GM18526 (cell line): ENCODE results near the gene TMEM205.

Experiments
- POLR2A ChIP-seq: IDR thresholded peaks from 3 replicates; pipeline ENCODE4 v1.6.1; 2011; ENCODE audit not compliant: insufficient read length; ENCODE audit errors: extremely low read depth

Gene TMEM205

GRCh38 chr19:11325544-11325943 is 20.5 kb downstream of the TMEM205 start:
- TF ChIP-seq POLR2A, result no peak

DNA sequence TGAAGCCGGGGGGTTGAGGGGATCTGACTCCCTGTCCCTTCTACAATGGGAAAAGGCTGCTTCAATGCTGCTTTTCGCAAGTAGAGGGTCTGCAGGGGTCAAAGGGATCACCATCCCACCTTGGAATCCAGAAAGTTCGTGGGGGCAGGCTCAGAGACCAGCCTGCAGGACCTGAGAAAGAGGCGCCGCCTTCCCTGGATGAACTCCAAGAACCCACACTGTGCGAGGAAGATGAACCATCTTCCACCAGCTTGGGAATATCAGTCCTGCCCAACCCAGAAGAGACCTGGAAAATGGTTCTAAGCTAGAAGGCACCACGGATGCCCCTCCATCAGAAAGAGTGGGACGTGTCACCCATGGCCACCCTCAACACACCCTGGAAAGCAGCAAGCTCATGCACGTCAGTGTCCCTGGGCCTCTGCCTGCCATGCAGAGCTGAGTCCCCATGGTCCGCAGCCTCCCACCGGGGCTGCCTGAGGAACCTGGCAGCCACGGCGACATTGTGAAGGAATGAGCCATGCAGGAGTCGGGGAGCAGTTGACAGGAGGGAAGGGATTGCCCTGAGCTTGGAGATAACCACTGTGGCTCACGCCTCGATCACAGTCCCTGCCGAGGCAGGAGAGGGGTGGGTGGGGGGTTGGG is 21.2 kb downstream of the TMEM205 start:
- TF ChIP-seq POLR2A, result no peak

GRCh38 chr19:11324079-11324661 is 21.9 kb downstream of the TMEM205 start:
- no peak for TF ChIP-seq POLR2A

- TF ChIP-seq POLR2A, result no peak
Measured at GRCh38 chr19:11323601-11324078, 22.4 kb downstream of the TMEM205 start.

DNA sequence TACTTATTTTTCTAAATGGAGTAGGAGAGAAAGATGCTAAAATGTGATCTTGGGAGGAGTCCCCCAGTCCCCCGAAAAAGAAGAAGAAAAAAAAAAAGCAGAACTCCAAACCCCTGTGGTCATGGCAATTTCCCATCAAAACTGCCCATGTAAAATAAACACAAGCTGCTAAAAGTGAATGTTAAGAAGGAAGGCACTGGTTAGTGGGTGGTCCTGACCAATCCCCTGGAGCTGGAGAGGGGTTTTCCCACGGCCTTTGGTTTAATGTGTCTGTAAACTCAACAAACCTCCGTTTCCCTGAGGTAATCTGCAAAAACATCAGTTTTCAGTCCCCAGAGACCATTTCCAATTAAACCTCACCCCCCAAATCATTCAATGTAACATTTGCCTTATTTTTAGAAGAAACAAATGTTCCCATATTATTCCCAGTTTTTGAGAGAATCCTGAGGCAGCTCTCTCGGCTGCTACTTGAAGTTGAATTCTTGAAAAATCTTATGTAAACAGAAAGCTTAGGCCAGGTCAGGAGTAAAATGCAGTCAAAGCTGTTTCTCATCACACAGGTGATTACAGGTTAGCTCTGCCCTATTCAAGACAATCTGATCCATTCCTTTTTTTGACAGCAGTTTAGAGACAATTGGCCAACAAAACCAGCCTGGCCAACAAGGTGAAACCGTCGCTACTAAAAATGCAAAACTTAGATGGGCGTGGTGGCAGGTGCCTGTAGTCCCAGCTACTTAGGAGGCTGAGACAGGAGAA is 23.6 kb downstream of the TMEM205 start:
- TF ChIP-seq POLR2A, result no peak

DNA sequence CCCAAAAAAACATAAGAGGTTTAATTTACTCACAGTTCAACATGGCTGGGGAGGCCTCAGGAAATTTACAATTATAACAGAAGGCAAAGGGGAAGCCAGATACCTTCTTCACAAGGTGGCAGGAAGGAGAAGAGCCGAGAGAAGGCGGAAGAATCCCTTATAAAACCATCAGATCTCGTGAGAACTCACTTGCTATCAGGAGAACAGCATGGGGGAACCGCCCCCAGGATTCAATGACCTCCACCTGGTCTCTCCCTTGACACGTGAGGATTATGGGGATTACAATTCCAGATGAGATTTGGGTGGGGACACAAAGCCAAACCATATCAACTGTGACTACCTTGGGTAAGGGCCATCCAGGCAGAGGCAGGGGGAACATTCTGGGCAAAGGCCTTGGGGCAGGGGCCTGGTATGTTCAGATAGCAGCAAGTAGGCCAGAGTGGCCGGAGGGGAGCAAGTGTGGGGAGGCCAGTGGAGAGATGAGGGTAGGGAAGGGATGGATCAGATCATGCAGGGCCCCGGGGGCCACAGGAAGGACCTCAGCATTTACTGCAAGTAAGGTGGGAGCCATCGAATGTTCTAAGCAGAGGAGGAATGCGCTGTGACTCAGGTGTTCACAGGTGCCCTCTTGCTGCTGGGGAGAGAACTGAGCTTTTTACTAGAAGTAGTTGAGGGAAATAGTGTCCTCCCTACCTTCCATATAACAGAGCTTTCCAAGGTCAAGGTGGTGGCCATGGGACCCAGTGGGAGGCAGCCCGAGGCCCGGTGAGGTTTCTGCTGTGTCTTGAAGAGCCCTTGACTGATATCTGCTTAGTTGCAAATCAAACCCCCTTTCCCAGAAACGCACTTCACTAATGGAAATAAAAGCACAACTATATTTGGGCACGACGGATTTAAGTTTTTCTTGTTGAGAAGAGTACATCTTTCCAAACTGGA is 24.6 kb downstream of the TMEM205 start:
- TF ChIP-seq POLR2A, result no peak

GRCh38 chr19:11306337-11306736 is 39.7 kb downstream of the TMEM205 start:
- no peak for TF ChIP-seq POLR2A

- no peak for TF ChIP-seq POLR2A
Measured at GRCh38 chr19:11304936-11305335, 41.1 kb downstream of the TMEM205 start.

GRCh38 chr19:11300811-11301120 is 45.3 kb downstream of the TMEM205 start:
- no peak for TF ChIP-seq POLR2A

DNA sequence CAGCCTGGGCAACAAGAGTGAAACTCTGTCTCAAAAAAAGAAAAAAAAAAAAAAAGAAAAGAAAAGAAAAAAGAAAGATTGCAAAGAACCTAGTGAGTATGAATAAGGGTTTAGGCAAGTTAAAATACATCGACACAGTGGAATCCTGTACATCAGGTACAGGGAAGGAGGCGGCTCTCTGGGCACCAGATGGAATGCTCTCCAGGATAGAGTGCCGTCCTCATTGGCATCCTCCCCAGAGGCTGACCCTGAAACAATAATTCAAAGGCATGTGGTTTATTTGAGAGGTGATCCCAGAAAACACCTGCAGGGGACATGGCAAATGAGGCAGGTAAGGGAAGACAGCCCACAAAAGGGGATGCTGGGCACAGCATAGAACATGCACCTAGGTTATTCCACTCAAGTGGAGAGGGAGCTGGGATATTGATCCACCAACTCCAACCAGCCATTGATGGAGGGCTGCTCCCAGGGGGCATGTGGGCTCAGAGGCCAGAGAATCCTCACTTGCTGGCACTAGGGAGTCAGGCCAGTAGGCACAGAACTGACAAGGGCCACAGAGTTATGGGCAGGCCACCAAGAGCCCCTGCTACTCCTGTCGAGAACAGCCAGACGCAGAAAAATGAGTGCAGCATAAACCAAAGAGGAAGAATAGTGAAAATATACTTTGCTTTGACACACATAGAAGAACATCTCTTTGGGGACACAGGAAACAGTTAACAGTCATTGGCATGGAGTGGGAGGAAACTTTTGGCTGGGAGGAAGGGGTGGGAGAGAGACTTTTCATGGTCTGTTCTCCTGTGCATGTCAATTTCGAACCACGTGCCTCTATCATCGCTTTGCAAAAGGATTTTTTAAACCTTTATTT is 45.9 kb downstream of the TMEM205 start:
- no peak for TF ChIP-seq POLR2A

DNA sequence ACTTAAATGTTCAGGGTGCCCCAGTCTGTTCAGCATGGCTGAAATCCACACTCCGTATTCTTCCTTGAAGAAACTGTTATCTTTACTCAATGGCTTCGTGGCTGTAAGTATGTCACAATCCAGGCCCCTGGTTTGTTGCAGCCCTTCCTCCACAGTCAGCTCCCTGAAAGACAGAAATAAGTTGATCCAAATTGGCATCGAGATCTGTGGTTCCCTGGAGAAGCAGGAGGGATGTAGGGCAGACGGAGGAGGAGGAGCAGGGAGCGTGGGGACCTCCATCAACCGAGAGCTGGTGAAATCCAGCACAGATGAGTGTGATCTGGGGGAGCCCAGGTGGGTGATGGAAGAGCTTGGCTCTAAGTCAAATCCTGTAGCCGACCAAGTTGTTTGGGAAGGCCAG is 49.8 kb downstream of the TMEM205 start:
- no peak for TF ChIP-seq POLR2A

DNA sequence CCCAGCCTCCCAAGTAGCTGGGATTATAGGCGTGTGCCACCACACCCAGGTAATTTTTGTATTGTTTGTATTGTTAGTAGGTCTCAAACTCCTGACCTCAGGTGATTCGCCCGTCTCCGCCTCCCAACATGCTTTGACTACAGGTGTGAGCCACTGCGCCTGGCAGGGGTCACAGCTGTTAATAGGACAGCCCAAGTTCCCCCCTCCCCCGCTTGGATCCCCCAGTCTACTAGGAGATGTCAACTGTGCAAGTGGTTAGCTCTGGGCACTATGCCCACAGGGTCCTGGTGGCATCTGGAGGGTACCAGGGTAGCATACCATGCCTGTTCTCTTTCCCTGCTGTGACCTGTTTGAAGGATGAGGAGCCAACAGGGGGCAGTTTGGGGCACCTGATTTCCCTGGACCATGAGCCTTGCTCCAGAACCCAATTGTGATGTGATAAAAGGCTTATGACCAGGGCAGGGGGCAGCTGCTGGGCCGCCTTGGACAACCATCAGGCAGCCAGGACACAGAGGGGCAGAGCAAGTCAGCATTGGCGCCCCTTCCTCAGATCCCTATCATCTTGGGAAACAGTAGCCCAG is 50.3 kb downstream of the TMEM205 start, which contains the start of gene TSPAN16:
Gene TSPAN16 (plus strand): TSS at position 496 of the 581 bp plus-strand sequence. CDS start 138 bp downstream, outside the sequence.
- TF ChIP-seq POLR2A, result no peak

DNA sequence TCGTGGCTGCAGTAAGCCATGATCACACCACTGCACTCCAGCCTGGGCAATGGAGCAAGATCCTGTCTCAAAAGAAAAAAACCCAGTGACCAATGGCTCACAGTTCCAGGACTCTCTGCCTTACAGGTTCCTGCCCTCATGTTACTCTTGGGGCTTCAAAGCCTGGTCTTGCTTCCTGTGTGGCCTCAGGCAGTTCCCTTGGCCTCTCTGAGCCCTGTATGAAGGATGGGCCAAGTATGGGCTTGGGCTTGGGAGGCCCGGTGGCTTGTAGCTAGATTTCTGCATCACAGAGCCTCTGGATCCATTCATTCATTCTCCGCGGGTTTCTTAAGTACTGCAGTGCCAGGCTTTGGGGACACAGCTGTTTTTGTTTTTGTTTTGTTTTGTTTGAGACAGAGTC is 50.9 kb downstream of the TMEM205 start:
- no peak for TF ChIP-seq POLR2A
